HG02763 (cell line): Measurements from ENCODE around the gene NIFK.
"Not testable (repeated sequence)": the region's sequence is repeated elsewhere in the genome, so short reads cannot be mapped to it uniquely, and the experiment has no call there.

Experiments
- ATAC-seq: cut with Tn5 transposase; IDR thresholded peaks from one replicate; pipeline ENCODE4 v1.9.1; 2021; ENCODE audit warnings: mild to moderate bottlenecking, moderate library complexity; ENCODE audit not compliant: unreplicated experiment

The NIFK gene

DNA sequence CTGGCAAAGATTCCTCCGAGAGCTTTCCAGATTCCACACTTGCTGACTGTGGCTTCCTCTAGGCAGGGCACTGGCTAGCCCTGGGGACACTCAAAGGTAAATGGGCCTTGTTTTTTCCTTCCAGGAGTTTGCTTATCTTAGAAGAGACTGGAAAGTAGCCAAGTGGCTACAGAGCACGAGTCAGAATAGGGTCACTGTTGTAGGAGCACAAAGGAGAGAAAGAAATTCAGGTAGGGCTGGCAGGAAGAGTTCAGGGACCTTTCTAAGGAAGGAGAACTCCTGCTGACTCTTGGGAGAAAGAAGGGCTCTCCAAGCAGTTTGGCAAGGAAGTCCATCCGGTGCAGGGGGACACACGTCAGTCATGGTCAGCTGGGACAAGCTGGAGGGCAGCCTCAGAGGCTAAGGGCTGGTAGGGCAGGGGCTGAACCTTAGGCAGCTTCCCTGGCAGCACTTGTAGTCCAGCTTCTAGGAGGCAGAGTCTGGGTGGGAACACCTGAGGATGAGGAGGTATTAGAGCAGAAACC lies 39.5 kb downstream of the NIFK start:
- ATAC-seq = no peak

DNA sequence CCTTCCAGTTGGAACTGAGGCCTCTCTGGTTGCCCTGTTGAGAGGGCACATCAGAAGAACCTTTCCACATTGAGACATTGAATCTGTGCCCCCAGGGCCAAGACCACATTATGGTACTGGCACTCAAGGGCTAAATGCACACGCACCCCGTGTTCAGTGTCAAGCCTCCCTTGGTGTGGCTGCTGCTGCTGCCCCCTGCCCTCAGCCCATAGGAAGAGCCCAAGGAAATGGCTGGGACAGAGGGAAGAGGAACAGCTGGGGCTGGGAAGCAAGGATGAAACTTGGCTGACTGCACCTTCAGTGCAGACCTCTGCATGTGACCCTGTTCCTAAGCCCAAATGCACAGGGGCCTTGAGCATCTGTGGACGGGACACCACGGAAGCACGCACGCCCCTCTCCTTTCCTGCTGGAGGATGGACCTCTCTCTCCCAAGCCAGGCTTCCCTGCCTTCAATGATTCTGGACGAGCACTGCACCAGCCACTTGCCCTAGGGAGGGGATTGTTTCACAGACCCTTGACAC lies 40.2 kb downstream of the NIFK start:
- no peak for ATAC-seq

DNA sequence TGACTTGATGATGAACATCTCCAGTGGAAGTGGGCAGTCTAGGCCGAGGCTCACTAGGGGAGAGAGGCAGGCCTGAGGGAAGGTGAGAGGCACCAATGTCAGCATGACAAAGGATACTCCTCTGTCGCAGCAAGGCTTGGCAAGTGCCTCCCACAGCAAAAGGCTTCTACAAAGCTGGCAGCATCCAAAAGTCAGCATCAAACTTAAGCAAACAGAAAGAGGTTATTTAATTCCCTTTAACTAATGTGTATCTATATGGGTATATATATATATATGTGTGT lies 41.6 kb downstream of the NIFK start:
- ATAC-seq = no peak

DNA sequence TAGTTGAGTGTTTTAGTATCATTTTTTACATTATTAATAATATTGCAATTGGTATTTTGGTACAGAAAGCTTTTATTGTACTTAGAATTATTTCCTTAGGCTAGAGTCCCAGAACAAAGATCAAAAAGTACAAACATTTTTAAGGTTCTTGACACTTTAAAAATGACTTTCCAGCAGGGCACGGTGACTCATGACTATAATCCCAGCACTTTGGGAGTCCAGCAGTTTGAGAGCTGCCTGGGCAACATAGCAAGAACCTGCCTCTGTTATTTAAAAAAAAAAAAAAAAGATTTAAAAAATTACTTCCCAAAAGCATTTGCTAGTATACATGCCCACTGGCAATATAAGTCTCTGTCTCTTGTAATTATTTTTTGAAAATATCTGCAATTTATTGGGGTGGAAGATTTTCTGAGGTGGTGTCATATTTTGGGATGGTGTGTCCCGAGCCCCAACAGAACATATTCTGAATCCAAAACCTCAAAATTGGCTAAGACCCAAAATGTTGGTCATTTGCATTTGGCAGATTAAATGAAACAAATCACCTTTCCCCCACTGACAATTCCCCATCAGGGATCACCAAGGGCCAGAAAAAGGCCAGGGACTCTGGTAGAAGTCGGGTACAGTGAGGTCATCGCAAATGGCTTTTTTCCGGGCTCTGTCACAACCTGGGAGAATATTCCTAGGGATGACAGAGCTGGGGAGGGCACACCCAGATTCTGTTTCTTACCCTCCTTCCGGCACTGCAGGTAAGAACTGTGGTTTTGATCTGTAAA lies 42.1 kb downstream of the NIFK start:
- no peak for ATAC-seq

DNA sequence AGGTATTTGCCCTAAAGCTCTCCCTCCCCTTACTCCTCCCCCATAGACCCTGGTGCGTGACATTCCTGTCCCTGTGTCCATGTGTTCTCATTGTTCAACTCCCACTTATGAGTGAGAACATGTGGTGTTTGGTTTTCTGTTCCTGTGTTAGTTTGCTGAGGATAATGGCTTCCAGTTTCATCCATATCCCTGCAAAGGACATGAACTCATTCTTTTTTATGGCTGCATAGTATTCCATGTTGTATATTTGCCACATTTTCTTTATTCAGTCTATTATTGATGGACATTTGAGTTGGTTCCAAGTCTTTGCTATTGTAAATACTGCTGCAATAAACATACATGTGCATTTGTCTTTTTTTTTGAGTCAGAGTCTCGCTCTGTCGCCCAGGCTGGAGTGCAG lies 46.1 kb downstream of the NIFK start:
- ATAC-seq = not testable (repeated sequence)

DNA sequence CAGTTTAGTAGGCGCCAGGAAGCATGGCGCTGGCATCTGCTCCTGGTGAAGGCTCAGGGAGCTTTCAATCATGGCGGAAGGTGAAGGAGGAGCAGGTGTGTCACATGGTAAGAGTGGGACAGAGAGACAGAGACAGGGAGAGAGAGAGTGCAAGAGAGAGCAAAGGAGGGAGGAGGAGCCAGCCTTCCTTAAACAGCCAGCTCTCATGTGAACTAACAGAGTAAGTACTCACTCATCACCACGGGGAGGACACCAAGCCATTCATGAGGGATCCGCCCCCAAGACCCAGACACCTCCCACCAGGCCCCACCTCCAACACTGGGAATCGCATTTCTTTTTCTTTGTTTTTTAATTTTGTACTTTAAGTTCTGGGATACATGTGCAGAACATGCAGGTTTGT lies 46.6 kb downstream of the NIFK start:
- no peak for ATAC-seq

DNA sequence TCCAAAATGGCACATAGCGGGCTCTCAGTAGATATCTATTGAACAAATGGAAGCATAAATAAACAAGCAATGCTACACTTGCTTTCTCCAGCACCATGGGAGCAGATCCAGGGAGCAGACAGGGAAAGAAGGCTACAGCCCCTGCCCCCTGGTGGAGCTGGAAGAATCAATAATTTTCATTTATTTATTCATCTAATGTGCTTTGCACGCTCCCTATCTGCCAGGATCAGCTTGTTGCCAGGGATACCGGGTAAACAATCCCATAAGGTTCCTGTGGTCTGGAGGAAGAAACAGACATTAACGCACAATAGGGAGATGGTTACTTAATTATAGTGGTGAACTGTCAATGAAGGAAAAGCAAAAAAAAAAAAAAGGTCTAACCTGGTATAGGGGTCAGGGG lies 47.3 kb downstream of the NIFK start:
- ATAC-seq = no peak

DNA sequence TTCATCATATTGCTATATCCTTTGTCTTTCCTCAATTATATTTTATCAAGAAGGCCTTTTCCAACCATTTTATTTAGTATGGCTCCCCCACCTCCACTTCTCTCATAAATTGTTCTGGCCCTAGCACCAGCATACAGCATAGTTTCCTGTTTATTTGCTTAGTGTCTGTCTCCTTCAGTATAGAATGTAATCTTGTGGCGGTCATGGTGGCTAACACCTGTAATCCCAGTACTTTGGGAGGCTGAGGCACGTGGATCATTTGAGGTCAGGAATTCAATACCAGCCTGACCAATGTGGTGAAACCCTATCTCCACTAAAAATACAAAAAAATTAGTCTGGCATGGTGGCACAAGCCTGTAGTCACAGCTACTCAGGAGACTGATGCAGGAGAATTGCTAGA lies 47.9 kb downstream of the NIFK start:
- ATAC-seq = no peak

DNA sequence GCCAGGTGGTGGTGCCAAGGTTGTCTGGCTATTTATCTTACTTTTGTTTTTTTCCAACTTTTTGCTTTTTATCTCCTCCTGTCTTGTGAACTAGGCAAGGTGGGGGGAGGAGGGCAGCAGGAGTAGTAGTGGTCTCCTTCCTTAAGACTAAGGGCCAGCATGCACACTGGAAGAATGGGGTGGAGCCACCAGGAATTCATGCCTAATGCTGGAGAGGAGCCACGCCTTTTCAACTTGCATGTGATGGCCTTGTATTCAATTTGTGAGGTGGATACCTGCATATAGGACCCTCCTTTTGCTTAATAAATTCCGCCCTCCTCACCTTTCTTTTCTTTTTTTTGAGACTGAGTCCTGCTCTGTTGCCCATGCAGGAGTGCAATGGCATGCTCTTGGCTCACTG lies 49.8 kb downstream of the NIFK start:
- ATAC-seq = no peak

DNA sequence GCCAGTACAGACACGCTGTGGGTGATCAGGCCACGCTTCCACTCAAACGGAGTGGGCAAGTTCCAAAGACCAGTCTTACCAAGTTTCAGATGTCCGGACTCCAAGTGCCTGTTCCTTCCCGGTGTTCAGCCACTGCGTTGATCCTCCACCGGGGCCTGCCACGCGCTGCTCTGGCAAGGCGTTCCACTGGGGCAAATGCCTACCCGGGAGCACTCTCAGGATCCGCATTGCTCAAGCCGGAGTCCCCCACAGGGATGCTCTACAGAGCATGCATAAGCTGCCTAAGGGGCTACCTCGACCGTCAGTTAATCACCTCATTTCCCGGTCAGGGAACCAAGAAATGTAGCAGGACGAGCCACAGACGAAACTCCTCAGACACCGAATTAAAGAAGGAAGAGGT lies 50.5 kb downstream of the NIFK start:
- no peak for ATAC-seq

DNA sequence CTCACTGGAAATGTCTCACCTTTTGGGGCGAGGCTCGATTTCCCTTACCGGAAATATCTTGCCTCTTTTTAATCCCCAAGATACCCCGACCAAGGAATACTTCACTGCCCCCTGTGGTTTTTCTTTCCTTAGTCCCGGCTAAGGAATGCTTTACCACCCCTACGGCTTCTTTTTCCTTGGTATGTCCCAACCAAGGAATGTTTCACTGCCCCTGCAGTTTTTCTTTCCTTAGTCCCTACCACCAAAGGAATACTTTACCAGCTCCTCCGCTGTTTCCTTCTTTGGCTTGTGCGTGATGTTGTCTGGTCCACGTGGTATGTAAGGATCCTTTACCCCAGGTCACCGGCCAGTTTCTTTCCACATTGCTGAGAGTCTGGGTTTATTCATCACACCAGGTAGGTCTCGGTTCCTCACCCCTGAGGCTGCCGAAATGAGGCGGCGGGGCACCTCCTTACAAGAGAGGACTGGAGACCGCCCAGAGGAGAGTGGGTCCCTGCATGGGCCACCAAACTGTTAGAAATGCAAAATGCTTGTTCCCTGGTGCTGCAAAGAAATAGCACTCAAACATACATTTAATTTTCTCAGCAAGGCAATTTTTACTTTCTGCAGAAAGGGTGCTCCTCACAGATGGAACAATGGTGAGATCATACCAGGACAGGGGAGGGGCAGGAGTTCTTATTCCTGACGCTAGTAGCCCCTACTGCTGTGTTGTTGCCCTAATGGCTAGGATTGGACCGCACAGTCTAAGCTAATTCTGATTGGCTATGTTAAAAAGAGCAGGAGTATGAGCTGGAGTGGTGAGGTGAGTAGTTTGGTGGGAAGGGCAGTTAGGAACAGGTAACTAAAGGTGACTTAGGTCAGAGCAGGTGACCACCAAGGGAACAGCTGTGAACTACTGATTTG lies 54.0 kb downstream of the NIFK start:
- ATAC-seq = no peak

DNA sequence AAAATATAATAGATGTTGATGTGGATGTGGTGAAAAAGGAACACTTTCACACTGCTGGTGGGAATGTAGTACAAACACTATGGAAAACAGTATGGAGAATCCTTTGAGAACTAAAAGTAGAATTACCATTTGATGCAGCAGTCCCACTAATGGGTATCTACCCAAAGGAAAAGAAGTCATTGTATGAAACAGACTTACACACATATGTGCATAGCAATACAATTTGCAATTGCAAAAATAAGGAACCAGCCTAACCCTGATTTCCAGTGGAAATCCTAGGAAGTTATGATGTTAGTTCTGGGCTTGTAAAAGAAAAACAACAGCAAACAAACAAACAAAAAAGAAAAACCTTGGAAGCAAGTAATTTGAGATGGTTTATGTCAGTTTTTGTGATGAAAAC lies 58.8 kb downstream of the NIFK start:
- no peak for ATAC-seq
